Skin of body (tissue), 2 donors: Measurements from ENCODE around the gene STARD7. TPM values are rescaled to one million over a fixed set of nuclear protein-coding genes. Genes with fewer than 3 reads are reported as not detected.
"Not testable (repeated sequence)": the region's sequence is repeated elsewhere in the genome, so short reads cannot be mapped to it uniquely, and the experiment has no call there.

ENCODE experiments used
- DNase-seq: peaks from one replicate; lab custom pipeline; 2025; lab: John Stamatoyannopoulos, UW
- total RNA-seq: library from RNA; depleted of rRNA; stranded (reverse); fragments of >200 nt; gene quantifications from one replicate; pipeline ENCODE4 v1.2.3, GENCODE V29; 2014

STARD7 gene
- total RNA-seq, result 76.2 TPM

DNA sequence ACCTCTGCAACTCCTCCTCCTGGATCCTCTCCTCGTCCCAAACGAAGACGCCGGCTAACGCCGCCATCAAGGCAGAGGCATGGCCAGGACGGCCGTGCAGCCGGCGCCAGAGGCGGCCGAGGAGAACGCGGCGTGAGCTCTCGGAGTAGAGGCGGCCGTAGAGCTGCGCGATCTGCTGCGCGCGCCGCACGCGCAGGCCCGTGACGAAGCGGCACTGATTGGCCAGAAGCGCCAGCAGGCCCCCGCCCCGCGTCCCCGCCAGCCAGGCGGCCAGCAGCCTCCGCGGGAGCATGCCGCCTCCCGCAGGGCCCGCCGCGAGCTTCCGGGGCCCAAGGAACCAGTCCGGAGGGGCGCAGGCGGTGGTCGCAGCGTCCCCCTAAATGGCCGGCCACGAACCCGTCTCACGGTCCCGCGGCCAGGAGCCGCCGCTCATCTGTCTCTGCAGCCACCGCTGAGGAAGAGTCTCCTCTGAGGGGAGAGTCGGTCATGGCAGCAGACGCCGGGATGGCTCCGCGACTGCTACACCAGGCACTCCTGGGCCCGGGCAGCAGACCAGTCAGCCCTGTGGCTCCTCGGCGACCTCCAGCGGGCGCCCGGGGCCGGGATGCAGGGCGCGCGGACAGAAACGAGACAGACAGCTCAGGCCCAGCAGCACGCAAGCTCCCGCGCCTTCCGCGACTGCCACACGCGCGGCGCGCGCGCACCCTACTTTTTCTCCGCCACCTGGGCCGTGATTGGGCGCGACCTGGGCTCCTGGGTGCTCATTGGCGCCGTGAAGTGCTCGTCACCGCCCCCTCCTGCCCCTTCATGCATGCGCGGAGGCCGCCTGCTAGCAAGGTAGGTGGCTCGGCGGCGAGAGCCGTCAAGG is at the start of gene STARD7:
Gene STARD7 (minus strand): TSS at position 685 of the 868 bp plus-strand sequence. CDS start 393 bp downstream, at position 292.
- DNase-seq, result peak; percentile 93

DNA sequence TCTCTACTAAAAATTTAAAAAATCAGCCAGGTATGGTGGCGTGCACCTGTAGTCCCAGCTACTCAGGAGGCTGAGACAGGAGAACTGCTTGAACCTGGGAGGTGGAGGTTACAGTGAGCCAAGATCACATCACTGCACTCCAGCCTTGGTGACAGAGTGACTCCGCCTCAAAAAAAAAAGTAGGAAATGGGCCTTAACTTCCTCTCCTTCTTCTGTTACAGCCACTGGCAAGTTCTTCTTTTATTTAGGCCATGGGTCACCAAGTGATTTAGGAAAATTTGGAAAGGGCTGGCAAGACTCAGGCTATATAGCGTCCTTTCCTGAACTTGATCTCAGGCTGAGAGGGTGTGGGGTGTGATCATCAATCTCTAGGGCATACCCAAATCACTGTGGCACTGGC is 49.1 kb upstream of the STARD7 start:
- DNase-seq, result not testable (repeated sequence)

GRCh38 chr2:96256611-96257113 is 48.0 kb upstream of the STARD7 start:
- no peak for DNase-seq

- DNase-seq, result no peak
Measured at GRCh38 chr2:96254571-96254970, 45.9 kb upstream of the STARD7 start.

- no peak for DNase-seq
Measured at GRCh38 chr2:96253006-96253405, 44.4 kb upstream of the STARD7 start.

- DNase-seq, result no peak
Measured at GRCh38 chr2:96252526-96252925, 43.9 kb upstream of the STARD7 start.

GRCh38 chr2:96251721-96252292 is 43.2 kb upstream of the STARD7 start:
- DNase-seq, result no peak

GRCh38 chr2:96250188-96250587 is 41.6 kb upstream of the STARD7 start:
- DNase-seq, result no peak

DNA sequence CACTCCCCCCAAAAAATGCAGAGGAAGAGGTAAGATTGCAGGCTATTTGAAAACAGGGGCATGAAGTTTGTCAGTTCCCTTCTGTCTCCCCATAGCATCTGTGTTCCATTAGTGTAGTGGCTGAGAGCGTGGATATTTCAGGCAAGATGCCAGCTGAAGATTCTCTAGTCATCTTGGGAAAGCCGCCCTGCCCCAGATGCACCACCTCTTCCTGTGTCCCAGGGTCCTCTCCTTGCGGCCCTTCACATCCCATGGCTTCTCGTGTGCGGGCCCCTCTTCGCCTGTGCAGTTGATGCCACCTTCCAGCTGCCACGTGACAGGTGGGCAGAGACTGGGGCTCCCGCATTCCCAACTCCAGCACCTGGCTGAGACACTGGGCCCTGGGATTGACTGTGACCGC is 41.0 kb upstream of the STARD7 start:
- DNase-seq, result peak; percentile 62

DNA sequence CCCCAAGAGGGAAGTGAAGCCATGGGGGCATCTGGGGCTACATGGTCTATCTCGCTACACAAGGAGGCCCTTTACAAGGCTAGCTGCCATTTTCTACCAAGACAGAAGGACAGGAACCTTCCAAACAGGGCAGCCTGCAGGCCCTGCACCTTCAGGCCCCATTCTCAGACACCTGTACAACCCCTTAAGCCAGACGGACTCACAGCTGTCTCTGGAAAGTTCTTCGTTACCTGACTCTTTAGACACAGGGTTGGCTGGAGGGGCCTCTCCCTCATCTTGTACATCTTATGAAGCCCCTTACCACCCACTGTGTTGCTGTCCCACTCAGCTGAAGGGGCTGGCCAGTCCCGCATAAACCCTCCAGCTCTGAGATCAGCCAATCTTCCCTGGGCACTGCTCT is 40.0 kb upstream of the STARD7 start:
- no peak for DNase-seq

DNA sequence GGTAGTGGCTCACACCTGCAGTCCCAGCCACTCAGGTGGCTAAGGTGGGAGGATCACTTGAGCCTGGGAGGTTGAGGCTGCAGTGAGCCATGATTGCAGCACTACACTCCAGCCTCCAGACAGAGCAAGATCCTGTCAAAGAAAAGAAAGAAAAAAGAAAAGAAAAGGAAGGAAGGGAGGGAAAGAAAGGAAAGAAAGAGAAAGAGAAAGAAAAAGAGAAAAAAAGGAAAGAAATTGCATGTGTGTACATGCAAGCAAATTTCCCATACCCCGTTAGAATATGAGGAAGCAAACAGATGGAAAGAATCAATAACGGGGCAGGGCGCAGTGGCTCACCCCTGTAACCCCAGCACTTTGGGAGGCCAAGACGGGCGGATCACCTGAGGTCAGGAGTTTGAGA is 39.3 kb upstream of the STARD7 start:
- DNase-seq, result no peak

DNA sequence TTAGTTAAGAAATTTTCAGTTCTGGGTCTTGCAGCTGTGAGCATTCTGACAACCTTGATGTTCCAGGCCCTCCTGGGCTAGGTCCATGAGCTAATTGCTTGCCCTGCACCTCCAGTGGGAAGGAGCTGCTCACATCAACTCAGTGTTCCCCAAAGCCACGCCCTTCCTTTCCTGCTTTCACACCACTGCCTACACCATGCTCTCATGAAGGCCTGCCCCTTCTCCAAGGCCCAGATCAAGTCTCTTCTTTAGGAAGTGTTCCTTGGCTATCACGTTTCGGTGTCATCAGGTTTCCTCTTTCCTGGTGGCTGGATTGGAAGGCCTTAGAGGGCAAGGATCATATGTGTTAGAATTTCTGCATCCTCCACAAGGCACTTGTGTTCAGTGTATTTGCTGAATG is 38.4 kb upstream of the STARD7 start:
- DNase-seq, result no peak

- DNase-seq, result no peak
Measured at GRCh38 chr2:96245609-96246390, 37.2 kb upstream of the STARD7 start.

DNA sequence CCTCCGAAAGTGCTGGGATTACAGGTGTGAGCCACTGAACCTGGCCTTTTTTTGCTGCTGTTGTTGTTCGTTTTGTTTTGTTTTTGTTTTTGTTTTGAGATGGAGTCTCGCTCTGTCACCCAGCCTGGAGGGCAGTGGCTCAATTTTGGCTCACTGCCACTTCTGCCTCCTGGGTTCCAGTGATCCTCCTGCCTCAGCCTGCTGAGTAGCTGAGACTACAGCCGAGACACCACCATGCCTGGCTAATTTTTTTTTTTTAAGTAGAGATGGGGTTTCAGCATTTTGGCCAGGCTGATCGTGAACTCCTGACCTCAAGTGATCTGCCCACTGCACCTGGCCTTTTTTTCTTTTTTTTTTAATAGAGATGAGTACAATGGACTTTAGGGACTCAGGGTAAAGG is 35.2 kb upstream of the STARD7 start:
- DNase-seq, result no peak

- no peak for DNase-seq
Measured at GRCh38 chr2:96241900-96242611, 33.4 kb upstream of the STARD7 start.

GRCh38 chr2:96241227-96241626 is 32.6 kb upstream of the STARD7 start:
- no peak for DNase-seq

GRCh38 chr2:96240341-96241038 is 31.9 kb upstream of the STARD7 start:
- DNase-seq, result no peak

DNA sequence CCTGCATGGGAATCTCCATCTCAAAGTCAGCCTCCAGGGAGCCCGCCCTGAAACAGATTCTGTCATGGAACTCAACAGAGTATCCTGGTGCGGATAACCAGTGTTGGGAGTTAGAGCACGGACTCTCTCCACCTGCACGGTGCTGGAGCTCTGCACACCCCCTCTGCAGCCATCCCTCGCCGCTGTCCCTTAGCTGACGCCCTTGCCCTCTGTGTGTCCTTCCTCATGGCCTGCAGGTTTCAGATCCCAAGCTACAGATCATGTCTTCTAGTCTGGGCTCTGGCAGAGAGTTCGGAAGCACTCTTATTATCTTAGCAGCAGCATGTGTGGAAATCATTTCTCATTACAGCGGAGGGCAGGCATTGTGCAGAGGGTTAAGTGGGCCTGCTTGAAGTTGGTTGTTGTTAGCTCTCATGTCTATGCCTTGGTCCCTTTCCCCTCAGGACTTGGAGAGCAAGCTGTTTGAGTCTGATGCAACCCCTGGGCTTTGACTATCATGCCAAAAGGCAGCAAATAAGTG is 31.2 kb upstream of the STARD7 start:
- no peak for DNase-seq

- no peak for DNase-seq
Measured at GRCh38 chr2:96239091-96239490, 30.5 kb upstream of the STARD7 start.

GRCh38 chr2:96238266-96238665 is 29.6 kb upstream of the STARD7 start:
- no peak for DNase-seq

DNA sequence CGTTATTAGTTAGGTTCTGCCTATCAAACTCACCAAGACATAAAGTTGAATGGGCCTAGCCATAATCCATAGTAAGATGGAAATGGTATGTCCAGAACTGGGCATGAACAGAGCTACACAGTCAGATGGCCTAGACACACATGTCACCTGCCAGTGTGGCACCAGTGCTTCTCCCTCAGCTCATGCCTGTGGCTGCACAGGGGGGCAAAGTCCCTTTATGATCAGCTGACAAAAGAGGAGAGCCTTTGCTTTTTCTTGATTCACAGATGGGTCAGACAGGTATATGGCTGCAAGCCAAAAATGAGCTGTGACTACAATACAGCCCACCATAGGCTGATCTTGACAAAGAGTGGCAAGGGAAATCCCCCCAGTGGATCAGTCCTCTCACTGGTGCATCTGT is 28.3 kb upstream of the STARD7 start:
- no peak for DNase-seq
